ENCODE measurements around the gene SPRR5. TPM values are rescaled to one million over a fixed set of nuclear protein-coding genes. Genes with fewer than 3 reads are reported as not detected.

Gene SPRR5
- total RNA-seq, result not detected

GRCh38 chr1:152946651-152947256, at the start of gene SPRR5:
SPRR5 (plus strand) TSS chr1:152947206; CDS start chr1:152948555, 1,349 bp downstream.
- no peak within 1 kb of the TSS for H3K4me3 Mint-ChIP-seq
- intact Hi-C loops (cut with micrococcal nuclease), result no loop called here
- no peaks in the 10 kb centered on the region for H3K36me3 Mint-ChIP-seq
- CTCF ChIA-PET, result no interaction called here
- DNase-seq, result no peak
- no peak within 1 kb of the TSS for H3K27ac Mint-ChIP-seq
- H3K9me3 Mint-ChIP-seq, result no peaks in the 10 kb centered on the region
- H3K4me1 Mint-ChIP-seq (ENCODE audit: low read depth), result no peaks in the 10 kb centered on the region
- H3K27me3 Mint-ChIP-seq, result peaks cover 9% of the 10 kb centered on the region
- POLR2A ChIA-PET, result no interaction called here

- intact Hi-C loops (cut with micrococcal nuclease), result no loop called here
- Mint-ChIP-seq H3K36me3 (no peaks in the 10 kb centered on the region), H3K4me3 (no peak overlapping the region), H3K27ac (no peak overlapping the region), H3K4me1 (ENCODE audit: low read depth) (no peaks in the 10 kb centered on the region), H3K9me3 (no peaks in the 10 kb centered on the region), H3K27me3 (peaks cover 24% of the 10 kb centered on the region)
- CTCF ChIA-PET, result interaction anchor here (0.9 kb wide), 1 partner anchor 28 kb away, joined by 3 read pairs; no protein-coding TSS in a partner anchor
- no peak for DNase-seq
- POLR2A ChIA-PET, result no interaction called here
Observed at GRCh38 chr1:152899027-152899426, 48.0 kb upstream of the SPRR5 start.

GRCh38 chr1:152899883-152900282, 47.1 kb upstream of the SPRR5 start:
- Mint-ChIP-seq H3K36me3 (no peaks in the 10 kb centered on the region), H3K4me1 (ENCODE audit: low read depth) (no peaks in the 10 kb centered on the region), H3K9me3 (no peaks in the 10 kb centered on the region), H3K27ac (no peak overlapping the region), H3K4me3 (no peak overlapping the region), H3K27me3 (peaks cover 19% of the 10 kb centered on the region)
- CTCF ChIA-PET, result no interaction called here
- intact Hi-C loops (cut with micrococcal nuclease), result no loop called here
- no peak for DNase-seq
- POLR2A ChIA-PET, result no interaction called here

- intact Hi-C loops (cut with micrococcal nuclease), result no loop called here
- ChIA-PET POLR2A (no interaction called here), CTCF (interaction anchor here (0.6 to 1.0 kb wide), 2 partner anchors 14 to 31 kb away, joined by 3 read pairs; no protein-coding TSS in a partner anchor)
- DNase-seq, result no peak
- Mint-ChIP-seq H3K27me3 (peaks cover 22% of the 10 kb centered on the region), H3K27ac (no peak overlapping the region), H3K9me3 (no peaks in the 10 kb centered on the region), H3K4me3 (no peak overlapping the region), H3K4me1 (ENCODE audit: low read depth) (no peaks in the 10 kb centered on the region), H3K36me3 (no peaks in the 10 kb centered on the region)
Observed at GRCh38 chr1:152901631-152902030, 45.4 kb upstream of the SPRR5 start.

GRCh38 chr1:152902636-152903035, 44.4 kb upstream of the SPRR5 start:
- peaks cover 25% of the 10 kb centered on the region for H3K27me3 Mint-ChIP-seq
- ChIA-PET POLR2A (no interaction called here), CTCF (interaction anchor here (1.0 kb wide), 1 partner anchor 32 kb away, joined by 3 read pairs; no protein-coding TSS in a partner anchor)
- no peaks in the 10 kb centered on the region for H3K36me3 Mint-ChIP-seq
- peaks cover under 1% of the 10 kb centered on the region for H3K4me1 Mint-ChIP-seq (ENCODE audit: low read depth)
- no peak for DNase-seq
- no peak overlapping the region for H3K27ac Mint-ChIP-seq
- H3K9me3 Mint-ChIP-seq, result no peaks in the 10 kb centered on the region
- no peak overlapping the region for H3K4me3 Mint-ChIP-seq
- intact Hi-C loops (cut with micrococcal nuclease), result no loop called here

GRCh38 chr1:152904688-152905440, 42.1 kb upstream of the SPRR5 start:
- POLR2A ChIA-PET, result no interaction called here
- CTCF ChIA-PET, result no interaction called here
- Mint-ChIP-seq H3K27ac (no peak overlapping the region), H3K9me3 (no peaks in the 10 kb centered on the region), H3K4me1 (ENCODE audit: low read depth) (peaks cover 6% of the 10 kb centered on the region), H3K4me3 (no peak overlapping the region), H3K36me3 (no peaks in the 10 kb centered on the region), H3K27me3 (peaks cover 37% of the 10 kb centered on the region)
- no peak for DNase-seq
- intact Hi-C loops (cut with micrococcal nuclease), result no loop called here

- POLR2A ChIA-PET, result no interaction called here
- no peak for DNase-seq
- H3K36me3 Mint-ChIP-seq, result no peaks in the 10 kb centered on the region
- no peaks in the 10 kb centered on the region for H3K9me3 Mint-ChIP-seq
- no peak overlapping the region for H3K27ac Mint-ChIP-seq
- CTCF ChIA-PET, result no interaction called here
- intact Hi-C loops (cut with micrococcal nuclease), result no loop called here
- H3K4me3 Mint-ChIP-seq, result no peak overlapping the region
- H3K27me3 Mint-ChIP-seq, result peaks cover 39% of the 10 kb centered on the region
- peaks cover 6% of the 10 kb centered on the region for H3K4me1 Mint-ChIP-seq (ENCODE audit: low read depth)
Observed at GRCh38 chr1:152906023-152906565, 40.9 kb upstream of the SPRR5 start.

DNA sequence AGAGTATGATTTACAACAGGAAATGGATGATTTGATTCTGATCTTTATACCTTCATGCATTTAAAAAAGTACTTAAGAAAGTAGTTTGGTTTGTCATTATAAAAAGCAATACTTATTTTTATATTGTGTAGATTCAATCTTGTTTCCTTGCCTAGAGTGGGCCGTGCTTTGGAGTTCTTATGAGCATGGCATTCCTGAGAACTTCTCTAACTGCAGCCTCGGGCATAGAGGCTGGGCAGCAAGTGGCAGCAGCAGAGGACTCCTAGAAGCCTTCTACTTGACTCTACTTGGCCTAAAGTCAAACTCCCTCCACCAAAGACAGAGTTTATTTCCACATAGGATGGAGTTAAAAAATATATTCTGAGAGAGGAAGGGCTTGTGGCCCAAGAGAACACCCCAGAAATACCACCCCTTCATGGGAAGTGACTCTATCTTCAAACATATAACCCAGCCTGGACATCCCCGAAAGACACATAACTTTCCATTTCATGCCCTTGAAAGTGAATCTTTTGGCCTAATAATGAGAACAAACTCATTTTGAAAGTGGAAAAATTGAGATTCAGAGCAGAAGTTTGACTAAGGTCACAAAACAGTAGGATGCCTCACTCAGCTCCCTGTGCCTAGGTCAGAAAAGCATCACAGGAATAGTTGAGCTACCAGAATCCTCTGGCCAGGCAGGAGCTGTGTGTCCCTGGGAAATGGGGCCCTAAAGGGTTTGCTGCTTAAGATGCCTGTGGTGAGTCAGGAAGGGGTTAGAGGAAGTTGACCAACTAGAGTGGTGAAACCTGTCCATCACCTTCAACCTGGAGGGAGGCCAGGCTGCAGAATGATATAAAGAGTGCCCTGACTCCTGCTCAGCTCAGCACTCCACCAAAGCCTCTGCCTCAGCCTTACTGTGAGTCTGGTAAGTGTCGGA, 39.1 kb upstream of the SPRR5 start, which contains the start of gene IVL:
Gene IVL, plus strand, starts transcription at position 861 of the 916 bp plus-strand sequence. CDS start 1,252 bp downstream, outside the sequence.
- intact Hi-C loops (cut with micrococcal nuclease), result no loop called here
- no peak within 1 kb of the TSS for H3K4me3 Mint-ChIP-seq
- H3K36me3 Mint-ChIP-seq, result no peaks in the 10 kb centered on the region
- no peak within 1 kb of the TSS for H3K27ac Mint-ChIP-seq
- no peak for DNase-seq
- H3K27me3 Mint-ChIP-seq, result peaks cover 42% of the 10 kb centered on the region
- ChIA-PET POLR2A (no interaction called here), CTCF (interaction anchor here (1.6 kb wide), 1 partner anchor 37 kb away, joined by 4 read pairs; no protein-coding TSS in a partner anchor)
- H3K4me1 Mint-ChIP-seq (ENCODE audit: low read depth), result peaks cover 6% of the 10 kb centered on the region
- no peaks in the 10 kb centered on the region for H3K9me3 Mint-ChIP-seq

GRCh38 chr1:152909206-152909605, 37.8 kb upstream of the SPRR5 start:
- Mint-ChIP-seq H3K4me1 (ENCODE audit: low read depth) (peaks cover 6% of the 10 kb centered on the region), H3K36me3 (no peaks in the 10 kb centered on the region), H3K27ac (no peak overlapping the region), H3K9me3 (no peaks in the 10 kb centered on the region), H3K27me3 (peaks cover 37% of the 10 kb centered on the region), H3K4me3 (no peak overlapping the region)
- ChIA-PET CTCF (no interaction called here), POLR2A (no interaction called here)
- intact Hi-C loops (cut with micrococcal nuclease), result no loop called here
- no peak for DNase-seq

DNA sequence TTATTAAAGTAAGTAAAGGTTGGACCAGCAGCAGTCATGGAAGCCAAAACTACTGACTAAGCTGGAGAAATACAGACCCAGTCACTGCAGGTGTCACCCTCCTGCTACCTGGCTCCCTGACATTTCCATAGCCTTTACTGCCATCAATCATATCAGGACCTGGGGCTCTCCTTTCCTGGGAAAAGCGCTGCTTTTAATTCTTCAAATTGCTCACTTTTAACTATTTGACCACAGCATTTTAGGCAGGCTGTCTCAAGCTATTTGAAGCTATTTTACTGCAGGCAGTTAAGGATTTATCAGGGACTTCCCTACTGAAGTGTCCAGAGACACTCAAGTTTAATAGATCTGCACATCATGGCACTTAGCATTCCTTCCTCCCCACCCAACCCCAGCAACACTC, 34.5 kb upstream of the SPRR5 start:
- peaks cover 32% of the 10 kb centered on the region for H3K27me3 Mint-ChIP-seq
- intact Hi-C loops (cut with micrococcal nuclease), result no loop called here
- POLR2A ChIA-PET, result no interaction called here
- no peak overlapping the region for H3K27ac Mint-ChIP-seq
- no peak for DNase-seq
- no peak overlapping the region for H3K4me3 Mint-ChIP-seq
- CTCF ChIA-PET, result no interaction called here
- no peaks in the 10 kb centered on the region for H3K36me3 Mint-ChIP-seq
- H3K9me3 Mint-ChIP-seq, result no peaks in the 10 kb centered on the region
- peaks cover 6% of the 10 kb centered on the region for H3K4me1 Mint-ChIP-seq (ENCODE audit: low read depth)

GRCh38 chr1:152912900-152913299, 34.1 kb upstream of the SPRR5 start:
- no peak overlapping the region for H3K27ac Mint-ChIP-seq
- DNase-seq, result no peak

DNA sequence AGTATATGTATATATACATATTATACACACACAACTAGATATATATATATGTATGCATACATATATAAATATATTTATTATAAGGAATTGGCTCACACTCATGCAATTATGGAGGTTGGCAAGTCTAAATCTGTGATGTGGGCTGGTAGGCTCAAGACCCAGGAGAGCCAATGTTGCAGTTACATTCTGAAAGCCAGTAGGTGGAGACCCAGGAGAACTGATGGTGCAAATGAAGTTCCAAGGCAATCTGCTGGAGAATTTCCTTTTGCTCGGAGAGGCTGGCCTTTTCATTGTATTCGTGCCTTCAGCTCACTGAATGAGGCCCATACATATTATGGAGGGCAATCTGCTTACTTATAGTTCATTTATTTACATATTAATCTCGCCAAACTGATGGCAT, 29.2 kb upstream of the SPRR5 start:
- CTCF ChIA-PET, result interaction anchor here (0.7 kb wide), 1 partner anchor 316 kb away, joined by 3 read pairs; no protein-coding TSS in a partner anchor
- Mint-ChIP-seq H3K4me3 (no peak overlapping the region), H3K4me1 (ENCODE audit: low read depth) (no peaks in the 10 kb centered on the region), H3K9me3 (no peaks in the 10 kb centered on the region), H3K36me3 (no peaks in the 10 kb centered on the region), H3K27me3 (peaks cover 21% of the 10 kb centered on the region), H3K27ac (no peak overlapping the region)
- no peak for DNase-seq
- POLR2A ChIA-PET, result no interaction called here
- intact Hi-C loops (cut with micrococcal nuclease), result no loop called here

More at GRCh38 chr1:152912900-152913299, 34.1 kb upstream of the SPRR5 start:
- intact Hi-C loops (cut with micrococcal nuclease), result no loop called here
- no peak overlapping the region for H3K4me3 Mint-ChIP-seq
- POLR2A ChIA-PET, result no interaction called here
- CTCF ChIA-PET, result no interaction called here
- H3K36me3 Mint-ChIP-seq, result no peaks in the 10 kb centered on the region
- peaks cover 3% of the 10 kb centered on the region for H3K4me1 Mint-ChIP-seq (ENCODE audit: low read depth)
- no peaks in the 10 kb centered on the region for H3K9me3 Mint-ChIP-seq
- H3K27me3 Mint-ChIP-seq, result peaks cover 29% of the 10 kb centered on the region

Measured in activated CD4-positive, alpha-beta memory T cell treated with anti-CD3 and anti-CD28 coated beads for 36 hours (primary cell).